ENCODE data around the gene HGFAC. TPM values are rescaled to one million over a fixed set of nuclear protein-coding genes. Genes with fewer than 3 reads are reported as not detected.

Gene HGFAC
- total RNA-seq, 1 experiment from 2014 or later, result 0.37 TPM

- H3K18ac ChIP-seq (ENCODE audit: insufficient read length, low read depth, low read length), result no peak overlapping the region
- no peak overlapping the region for H3K14ac ChIP-seq (ENCODE audit: insufficient read depth, low read length)
- H2AK5ac ChIP-seq (ENCODE audit: insufficient read length, low read length), result no peak overlapping the region
- H3K79me2 ChIP-seq (ENCODE audit: insufficient read depth, low read length), result no peaks in the 10 kb centered on the region
- no peak overlapping the region for H2BK12ac ChIP-seq (ENCODE audit: insufficient read length, low read depth, low read length)
- H4K8ac ChIP-seq (replicated peaks; ENCODE audit: insufficient read length, low read depth, low read length), result no peak overlapping the region
- H2BK20ac ChIP-seq (ENCODE audit: low read depth, low read length, poor library complexity, severe bottlenecking), result no peak overlapping the region
- H3K4me3 Mint-ChIP-seq, result no peak overlapping the region
- H3K9me3 Mint-ChIP-seq, result no peaks in the 10 kb centered on the region; a peak in 1 of 5 replicates
- no peak overlapping the region for H3K4ac ChIP-seq (ENCODE audit: low read depth, low read length)
- H3K27ac ChIP-seq (ENCODE audit: insufficient read length, low read depth, low read length), result no peak overlapping the region
- no peaks in the 10 kb centered on the region for H3K4me1 ChIP-seq (ENCODE audit: insufficient read depth, low read length)
- H2BK15ac ChIP-seq (ENCODE audit: low read depth, low read length), result no peak overlapping the region
- H4K91ac ChIP-seq (ENCODE audit: insufficient read length, low read depth, low read length), result no peak overlapping the region
- H4K5ac ChIP-seq (ENCODE audit: insufficient read length, low read depth, low read length), result no peak overlapping the region
- H3K9ac ChIP-seq (ENCODE audit: extremely low read depth, insufficient read length, low read length), result no peak overlapping the region
- DNase-seq, result no peak
- H2AFZ ChIP-seq (ENCODE audit: low read length), result no peak overlapping the region
- no peaks in the 10 kb centered on the region for H3K79me1 ChIP-seq (ENCODE audit: insufficient read depth, low read depth, low read length, poor library complexity, severe bottlenecking)
- no peaks in the 10 kb centered on the region for H3K23me2 ChIP-seq (ENCODE audit: insufficient read length, low read depth, low read length, poor library complexity, severe bottlenecking)
- H3K27me3 ChIP-seq (ENCODE audit: insufficient read depth, low read length), result peaks cover 37% of the 10 kb centered on the region; the same call in 1 of the 2 replicates
- no peak overlapping the region for H3K56ac ChIP-seq (ENCODE audit: insufficient read length, low read depth, low read length)
- no peaks in the 10 kb centered on the region; a peak in 1 of 7 replicates for H3K36me3 Mint-ChIP-seq (ENCODE audit: insufficient read depth in 1 of 3, low read depth in 3 of 3)
- H3K23ac ChIP-seq (ENCODE audit: insufficient read length, low read depth, low read length), result no peak overlapping the region
- no peaks in the 10 kb centered on the region for H4K20me1 ChIP-seq (ENCODE audit: control insufficient read depth, insufficient read depth, insufficient read length)
- H2BK5ac ChIP-seq (ENCODE audit: insufficient read length, low read length), result no peak overlapping the region
- no peak overlapping the region for H3K4me2 ChIP-seq (ENCODE audit: insufficient read depth, insufficient read length, low read length)
- H3K9me3 ChIP-seq (ENCODE audit: control insufficient read depth, low read depth, low read length), result no peaks in the 10 kb centered on the region
- no peak overlapping the region for H3T11ph ChIP-seq (ENCODE audit: low read length)
- peaks cover 16 to 45% of the 10 kb centered on the region in 2 experiments for H3K4me1 Mint-ChIP-seq
- no peak overlapping the region for H2BK120ac ChIP-seq (ENCODE audit: low read depth, low read length, poor library complexity, severe bottlenecking)
- TF ChIP-seq, protein P1, sequence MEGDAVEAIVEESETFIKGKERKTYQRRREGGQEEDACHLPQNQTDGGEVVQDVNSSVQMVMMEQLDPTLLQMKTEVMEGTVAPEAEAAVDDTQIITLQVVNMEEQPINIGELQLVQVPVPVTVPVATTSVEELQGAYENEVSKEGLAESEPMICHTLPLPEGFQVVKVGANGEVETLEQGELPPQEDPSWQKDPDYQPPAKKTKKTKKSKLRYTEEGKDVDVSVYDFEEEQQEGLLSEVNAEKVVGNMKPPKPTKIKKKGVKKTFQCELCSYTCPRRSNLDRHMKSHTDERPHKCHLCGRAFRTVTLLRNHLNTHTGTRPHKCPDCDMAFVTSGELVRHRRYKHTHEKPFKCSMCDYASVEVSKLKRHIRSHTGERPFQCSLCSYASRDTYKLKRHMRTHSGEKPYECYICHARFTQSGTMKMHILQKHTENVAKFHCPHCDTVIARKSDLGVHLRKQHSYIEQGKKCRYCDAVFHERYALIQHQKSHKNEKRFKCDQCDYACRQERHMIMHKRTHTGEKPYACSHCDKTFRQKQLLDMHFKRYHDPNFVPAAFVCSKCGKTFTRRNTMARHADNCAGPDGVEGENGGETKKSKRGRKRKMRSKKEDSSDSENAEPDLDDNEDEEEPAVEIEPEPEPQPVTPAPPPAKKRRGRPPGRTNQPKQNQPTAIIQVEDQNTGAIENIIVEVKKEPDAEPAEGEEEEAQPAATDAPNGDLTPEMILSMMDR (conservative IDR thresholded peaks at IDR 0.05), result no peak
- no CpG with 5 or more reads among the region's 7 CpGs for WGBS (ENCODE audit: extremely low coverage, insufficient read length, low lambda C conversion rate)
- H3K27me3 Mint-ChIP-seq (ENCODE audit: low read depth), result peaks cover 95% of the 10 kb centered on the region
- no peak overlapping the region for H3K27ac Mint-ChIP-seq
Measured at GRCh38 chr4:3487861-3488260, 46.1 kb downstream of the HGFAC start.

All from H9 (cell line).